ENCODE results near the gene SERPINB3.

The SERPINB3 gene

DNA sequence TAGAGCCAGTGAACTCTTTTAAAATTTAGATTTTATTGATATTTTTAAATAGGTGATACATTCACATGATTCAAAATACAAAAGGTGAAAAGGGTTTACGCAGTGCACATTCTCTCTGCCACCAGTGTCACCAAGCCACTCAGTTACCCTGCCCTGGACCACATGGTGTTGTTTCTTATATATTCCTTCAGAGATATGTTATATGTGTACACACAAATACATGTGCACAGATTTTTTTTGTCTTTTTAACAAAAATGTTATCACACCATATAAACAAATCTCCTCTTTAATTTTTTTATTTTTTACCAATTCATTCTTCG is 43.8 kb downstream of the SERPINB3 start:
- Histone ChIP-seq H3K4me3 (ENCODE audit: low read depth, low read length) (no peak overlapping the region), H3K27ac (no peak overlapping the region), H2AFZ (no peak overlapping the region), H3K4me1 (no peaks in the 10 kb centered on the region), H3K36me3 (ENCODE audit: control insufficient read depth, insufficient read depth, low read length) (no peaks in the 10 kb centered on the region), H3K79me2 (no peaks in the 10 kb centered on the region), H3K9me3 (ENCODE audit: control insufficient read depth, low read length) (no peaks in the 10 kb centered on the region), H3K4me2 (ENCODE audit: low read length) (no peak overlapping the region), H3K27me3 (ENCODE audit: control insufficient read depth, insufficient read depth, low read length) (no peaks in the 10 kb centered on the region), H3K9ac (no peak overlapping the region)
- TF ChIP-seq, protein P1, sequence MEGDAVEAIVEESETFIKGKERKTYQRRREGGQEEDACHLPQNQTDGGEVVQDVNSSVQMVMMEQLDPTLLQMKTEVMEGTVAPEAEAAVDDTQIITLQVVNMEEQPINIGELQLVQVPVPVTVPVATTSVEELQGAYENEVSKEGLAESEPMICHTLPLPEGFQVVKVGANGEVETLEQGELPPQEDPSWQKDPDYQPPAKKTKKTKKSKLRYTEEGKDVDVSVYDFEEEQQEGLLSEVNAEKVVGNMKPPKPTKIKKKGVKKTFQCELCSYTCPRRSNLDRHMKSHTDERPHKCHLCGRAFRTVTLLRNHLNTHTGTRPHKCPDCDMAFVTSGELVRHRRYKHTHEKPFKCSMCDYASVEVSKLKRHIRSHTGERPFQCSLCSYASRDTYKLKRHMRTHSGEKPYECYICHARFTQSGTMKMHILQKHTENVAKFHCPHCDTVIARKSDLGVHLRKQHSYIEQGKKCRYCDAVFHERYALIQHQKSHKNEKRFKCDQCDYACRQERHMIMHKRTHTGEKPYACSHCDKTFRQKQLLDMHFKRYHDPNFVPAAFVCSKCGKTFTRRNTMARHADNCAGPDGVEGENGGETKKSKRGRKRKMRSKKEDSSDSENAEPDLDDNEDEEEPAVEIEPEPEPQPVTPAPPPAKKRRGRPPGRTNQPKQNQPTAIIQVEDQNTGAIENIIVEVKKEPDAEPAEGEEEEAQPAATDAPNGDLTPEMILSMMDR (IDR thresholded peaks at IDR 0.05), result no peak

DNA sequence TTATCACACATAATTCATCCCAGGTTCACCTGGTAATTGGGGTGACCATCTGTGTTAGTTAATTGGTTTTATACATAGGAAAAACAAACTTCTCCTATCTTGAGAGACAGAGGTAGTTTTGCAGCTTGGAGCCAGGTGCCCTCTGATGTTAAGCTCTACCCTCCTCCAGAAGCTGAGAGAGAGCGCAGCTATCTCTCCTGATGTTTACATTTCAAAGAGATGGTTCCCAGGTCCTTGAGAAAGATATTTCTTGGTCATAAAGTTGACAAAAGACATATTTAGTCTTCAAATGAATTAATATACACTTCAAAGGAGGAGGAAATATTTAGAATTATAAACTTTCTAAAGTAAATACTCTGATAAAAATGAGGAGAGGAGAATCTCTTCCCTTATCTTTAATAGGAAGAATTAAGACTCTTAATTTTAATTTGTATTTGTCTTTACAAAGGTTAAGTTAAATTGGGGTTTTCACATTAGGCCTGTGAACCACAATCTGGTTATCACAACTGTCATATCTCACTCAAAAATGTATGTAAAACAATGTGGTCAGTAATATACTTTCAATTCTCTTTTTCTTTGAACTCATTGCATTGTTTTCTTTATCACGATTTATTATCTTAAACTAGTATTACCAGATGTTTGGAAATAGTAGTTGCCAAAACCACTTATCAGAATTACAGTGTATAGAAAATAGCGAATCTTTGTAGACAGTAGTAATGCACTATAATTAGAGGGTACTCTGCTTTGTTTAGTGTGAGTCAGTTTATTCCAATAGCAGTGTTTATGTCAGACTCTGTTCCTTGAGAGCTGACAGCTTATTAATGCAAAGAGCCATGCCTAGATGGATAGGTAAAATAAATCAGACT is 44.4 kb downstream of the SERPINB3 start:
- TF ChIP-seq, protein P1 (IDR thresholded peaks at IDR 0.05), result no peak
- Histone ChIP-seq H2AFZ (no peak overlapping the region), H3K79me2 (no peaks in the 10 kb centered on the region), H3K4me1 (no peaks in the 10 kb centered on the region), H3K27ac (no peak overlapping the region), H3K9ac (no peak overlapping the region), H3K36me3 (ENCODE audit: control insufficient read depth, insufficient read depth, low read length) (no peaks in the 10 kb centered on the region), H3K4me3 (ENCODE audit: low read depth, low read length) (no peak overlapping the region), H3K4me2 (ENCODE audit: low read length) (no peak overlapping the region), H3K27me3 (ENCODE audit: control insufficient read depth, insufficient read depth, low read length) (no peaks in the 10 kb centered on the region), H3K9me3 (ENCODE audit: control insufficient read depth, low read length) (no peaks in the 10 kb centered on the region)

DNA sequence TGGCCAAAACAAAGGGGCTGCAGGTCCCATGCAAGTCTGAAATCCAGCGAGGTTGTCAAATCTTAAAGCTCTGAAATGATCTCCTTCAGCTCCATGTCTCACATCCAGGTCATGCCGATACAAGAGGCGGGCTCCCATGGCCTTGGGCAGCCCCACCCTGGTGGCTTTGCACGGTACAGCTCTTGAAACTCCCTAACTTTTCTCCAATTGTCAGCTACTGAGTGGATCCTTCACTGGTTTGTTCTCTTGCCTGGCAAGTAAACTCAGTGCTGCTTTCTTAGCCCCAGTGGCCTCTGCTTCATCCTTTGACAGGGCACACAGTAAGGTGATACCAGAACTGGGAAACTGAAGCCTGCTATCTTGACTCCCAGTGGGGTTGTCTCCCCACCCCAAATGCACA is 48.3 kb downstream of the SERPINB3 start:
- H3K36me3 ChIP-seq (ENCODE audit: control insufficient read depth, insufficient read depth, low read length), result no peaks in the 10 kb centered on the region
- no peaks in the 10 kb centered on the region for H3K79me2 ChIP-seq
- H3K4me2 ChIP-seq (ENCODE audit: low read length), result no peak overlapping the region
- H3K9me3 ChIP-seq (ENCODE audit: control insufficient read depth, low read length), result no peaks in the 10 kb centered on the region
- H3K9ac ChIP-seq, result no peak overlapping the region
- no peak overlapping the region for H3K27ac ChIP-seq
- H2AFZ ChIP-seq, result no peak overlapping the region
- TF ChIP-seq, protein P1 (IDR thresholded peaks at IDR 0.05), result no peak
- no peak overlapping the region for H3K4me3 ChIP-seq (ENCODE audit: low read depth, low read length)
- H3K27me3 ChIP-seq (ENCODE audit: control insufficient read depth, insufficient read depth, low read length), result no peaks in the 10 kb centered on the region
- H3K4me1 ChIP-seq, result no peaks in the 10 kb centered on the region

DNA sequence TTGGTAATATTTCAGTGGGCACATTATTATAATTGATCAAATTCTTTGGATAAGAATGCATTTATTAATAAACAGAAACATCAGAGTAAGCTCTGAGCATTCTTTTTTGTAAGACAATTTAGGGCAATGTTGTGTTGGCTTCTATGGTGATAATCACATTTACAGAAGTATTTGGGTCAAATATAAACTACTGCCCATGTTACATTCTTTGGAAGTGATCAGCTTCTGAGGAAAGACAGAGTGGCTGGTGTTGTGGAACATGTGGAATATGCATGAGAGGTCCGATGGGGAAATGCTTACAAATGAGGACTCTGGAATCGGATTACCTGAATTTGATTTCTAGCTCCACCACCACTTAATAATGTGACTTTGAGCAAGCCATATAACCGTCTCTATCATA is 55.2 kb downstream of the SERPINB3 start:
- Histone ChIP-seq H3K36me3 (ENCODE audit: control insufficient read depth, insufficient read depth, low read length) (no peaks in the 10 kb centered on the region), H3K9ac (no peak overlapping the region), H3K27ac (no peak overlapping the region), H2AFZ (no peak overlapping the region), H3K4me2 (ENCODE audit: low read length) (no peak overlapping the region), H3K9me3 (ENCODE audit: control insufficient read depth, low read length) (no peaks in the 10 kb centered on the region), H3K27me3 (ENCODE audit: control insufficient read depth, insufficient read depth, low read length) (no peaks in the 10 kb centered on the region), H3K4me3 (ENCODE audit: low read depth, low read length) (no peak overlapping the region), H3K4me1 (no peaks in the 10 kb centered on the region), H3K79me2 (no peaks in the 10 kb centered on the region)
- TF ChIP-seq, protein P1 (IDR thresholded peaks at IDR 0.05), result no peak
